GM13976 (cell line): Measurements from ENCODE around the gene SSH2.
A peak's percentile ranks its signal among the peaks of the same experiment; 100 is the strongest.

Experiments used
- DNase-seq: peaks from one replicate; pipeline ENCODE4 v3.0.0; 2012; ENCODE audit warnings: low spot score
- in situ Hi-C: fragments of 300-500 bp; cut with MboI; formaldehyde crosslinking; loops from one replicate; pipeline ENCODE4 v1.12.0; 2022; ENCODE audit warnings: low sequenced_read_pairs, mixed read lengths, inconsistent platforms; ENCODE audit not compliant: unreplicated experiment
- TF ChIP-seq, protein P1 (sequence below): IDR thresholded peaks from 2 replicates; pipeline ENCODE4 v1.5.1; 2012; ENCODE audit warnings: borderline replicate concordance, mild to moderate bottlenecking; ENCODE audit not compliant: insufficient read depth; ENCODE audit errors: extremely low read depth, missing control alignments, control extremely low read depth

The SSH2 gene

GRCh38 chr17:29615492-29616299 is 314.3 kb downstream of the SSH2 start:
- TF ChIP-seq, protein P1, sequence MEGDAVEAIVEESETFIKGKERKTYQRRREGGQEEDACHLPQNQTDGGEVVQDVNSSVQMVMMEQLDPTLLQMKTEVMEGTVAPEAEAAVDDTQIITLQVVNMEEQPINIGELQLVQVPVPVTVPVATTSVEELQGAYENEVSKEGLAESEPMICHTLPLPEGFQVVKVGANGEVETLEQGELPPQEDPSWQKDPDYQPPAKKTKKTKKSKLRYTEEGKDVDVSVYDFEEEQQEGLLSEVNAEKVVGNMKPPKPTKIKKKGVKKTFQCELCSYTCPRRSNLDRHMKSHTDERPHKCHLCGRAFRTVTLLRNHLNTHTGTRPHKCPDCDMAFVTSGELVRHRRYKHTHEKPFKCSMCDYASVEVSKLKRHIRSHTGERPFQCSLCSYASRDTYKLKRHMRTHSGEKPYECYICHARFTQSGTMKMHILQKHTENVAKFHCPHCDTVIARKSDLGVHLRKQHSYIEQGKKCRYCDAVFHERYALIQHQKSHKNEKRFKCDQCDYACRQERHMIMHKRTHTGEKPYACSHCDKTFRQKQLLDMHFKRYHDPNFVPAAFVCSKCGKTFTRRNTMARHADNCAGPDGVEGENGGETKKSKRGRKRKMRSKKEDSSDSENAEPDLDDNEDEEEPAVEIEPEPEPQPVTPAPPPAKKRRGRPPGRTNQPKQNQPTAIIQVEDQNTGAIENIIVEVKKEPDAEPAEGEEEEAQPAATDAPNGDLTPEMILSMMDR, result no peak
- in situ Hi-C loops, result no loop called here
- DNase-seq, result peak; percentile 94

DNA sequence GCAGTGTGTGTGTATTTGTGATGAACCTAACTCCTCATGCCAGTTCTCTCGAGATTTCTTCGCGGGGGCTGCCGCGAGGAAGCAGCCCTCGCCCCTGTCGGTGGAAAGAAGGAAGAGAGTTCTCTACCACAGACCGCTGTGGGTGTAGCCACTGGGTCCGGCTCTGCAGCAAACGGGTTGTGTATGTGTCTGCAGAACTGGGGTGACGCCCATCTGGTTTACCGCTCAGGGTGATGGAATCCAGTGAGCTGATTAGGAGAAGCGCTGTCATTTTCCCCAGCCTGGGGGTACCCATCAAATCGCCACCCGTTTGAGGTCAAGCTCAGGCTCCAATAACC is 315.0 kb downstream of the SSH2 start:
- in situ Hi-C loops, result no loop called here
- TF ChIP-seq, protein P1, result no peak
- DNase-seq, result peak; percentile 53

DNA sequence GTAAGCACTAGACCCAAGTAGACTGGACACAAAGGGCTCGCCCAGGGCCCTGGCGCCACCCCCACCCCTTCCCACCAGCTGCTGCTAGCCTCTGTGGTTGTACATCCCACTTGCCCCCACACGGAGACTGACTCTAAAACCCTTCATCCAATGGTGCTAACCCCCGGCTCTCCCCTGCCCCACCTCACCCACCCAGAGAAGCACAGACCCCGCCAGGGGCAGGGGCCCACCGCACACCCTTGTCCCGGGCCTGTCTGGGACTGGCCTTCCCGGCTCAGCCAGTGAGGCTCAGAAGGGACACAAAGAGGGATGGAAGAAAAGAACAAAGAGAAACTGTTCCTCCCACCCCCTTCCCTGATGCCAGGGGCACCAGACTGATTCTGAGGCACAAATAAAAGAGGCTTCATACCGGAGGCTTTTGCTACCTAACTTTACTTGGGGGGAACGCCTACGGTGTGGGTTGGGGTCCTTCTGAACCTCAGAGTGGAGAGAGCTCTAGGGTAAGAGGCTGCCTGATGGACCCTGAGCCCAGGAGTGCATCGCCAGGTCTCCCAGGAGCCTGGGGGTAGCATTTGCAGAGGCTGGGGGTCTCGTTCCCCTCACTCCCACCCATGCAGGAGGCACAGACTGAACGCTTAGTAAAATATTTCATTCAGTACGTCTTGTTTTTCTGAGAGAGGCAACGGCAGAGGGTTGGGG is 315.5 kb downstream of the SSH2 start:
- in situ Hi-C loops, result no loop called here
- DNase-seq, result no peak
- TF ChIP-seq, protein P1, result no peak

DNA sequence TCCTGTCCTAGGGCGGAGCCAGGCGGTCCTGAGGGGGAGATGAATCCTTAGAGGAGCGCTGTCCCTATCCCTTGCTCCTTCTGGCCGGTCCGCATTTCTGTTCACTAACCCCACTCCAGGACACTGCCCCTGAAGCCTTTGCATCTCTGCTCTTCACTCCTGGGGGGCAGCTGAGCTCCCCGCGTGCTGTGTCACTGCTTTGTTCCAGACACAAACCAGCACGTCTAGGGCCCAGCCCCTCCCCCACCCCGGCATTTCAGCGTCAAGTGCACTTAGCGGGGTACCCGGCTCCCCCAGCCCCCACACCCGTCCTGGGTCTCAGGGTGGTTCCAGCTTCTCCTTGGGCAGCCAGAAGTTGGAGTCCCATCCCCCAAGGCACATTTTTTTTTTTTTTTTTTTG is 316.2 kb downstream of the SSH2 start:
- TF ChIP-seq, protein P1, result no peak
- no peak for DNase-seq
- in situ Hi-C loops, result no loop called here

- in situ Hi-C loops, result no loop called here
- DNase-seq, result peak; percentile 89
- TF ChIP-seq, protein P1, result peak; percentile 96
Observed at GRCh38 chr17:29613352-29613837, 316.6 kb downstream of the SSH2 start.

- DNase-seq, result no peak
- TF ChIP-seq, protein P1, result no peak
- in situ Hi-C loops, result no loop called here
Observed at GRCh38 chr17:29612404-29613280, 317.4 kb downstream of the SSH2 start.
